ENCODE data around the gene PSTPIP2.

DNA sequence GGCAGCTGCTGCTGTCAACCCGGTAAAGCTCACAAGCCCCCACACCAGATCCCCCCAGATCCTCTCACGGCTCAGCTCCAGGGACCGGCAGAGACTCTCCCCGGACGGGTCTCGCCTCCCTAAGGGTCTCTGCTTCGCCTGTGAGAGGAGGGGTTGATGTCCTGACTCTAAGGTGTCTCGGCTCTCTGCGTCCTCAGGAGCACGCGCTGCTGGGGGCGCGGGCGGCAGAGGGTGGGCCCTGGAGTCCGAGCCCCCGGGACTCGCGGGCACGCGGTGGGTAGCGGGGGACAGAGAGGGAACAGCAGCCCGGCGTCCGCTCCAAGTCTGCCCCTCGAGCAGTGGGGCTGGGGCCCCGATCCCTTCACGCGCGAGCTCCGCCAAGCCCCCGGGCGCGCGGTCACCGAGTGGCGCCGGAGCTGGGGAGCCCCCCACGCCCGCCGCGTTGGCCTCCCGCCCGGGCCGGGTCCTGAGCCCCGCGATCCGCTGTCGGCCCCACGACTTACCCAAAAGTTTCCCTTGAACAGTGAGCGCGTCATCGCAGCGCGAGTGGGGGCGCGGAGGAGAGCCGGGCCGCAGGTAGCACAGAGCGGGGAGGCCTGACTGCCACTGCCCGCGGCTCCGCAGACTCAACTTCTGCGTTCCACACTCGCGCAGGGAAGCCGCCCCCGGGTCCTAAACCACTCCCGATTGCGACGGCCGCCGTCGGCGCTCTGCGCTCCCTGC, at the start of gene PSTPIP2:
- no peak for TF ChIP-seq NFRKB (IDR thresholded peaks at IDR 0.05)
- no peak for TF ChIP-seq NFYB (CRISPR knock-in tag; IDR thresholded peaks at IDR 0.05)
- TF ChIP-seq ZNF589 (CRISPR knock-in tag; conservative IDR thresholded peaks at IDR 0.05): no peak
- TF ChIP-seq TAF15 (IDR thresholded peaks at IDR 0.05; ENCODE audit: low read depth, low read length, poor library complexity, severe bottlenecking): no peak
- no peak for TF ChIP-seq FOSL1 (CRISPR knock-in tag; IDR thresholded peaks at IDR 0.05; ENCODE audit: borderline replicate concordance)
- no peak for TF ChIP-seq POLR2A (IDR thresholded peaks at IDR 0.05; ENCODE audit: insufficient read depth in 1 of 2, low read depth in 2 of 2, low read length in 2 of 2)
- TF ChIP-seq SETDB1 (CRISPR knock-in tag; IDR thresholded peaks at IDR 0.05; ENCODE audit: borderline replicate concordance): no peak

Measured in HepG2 (cell line).